WTC11 (cell line): ENCODE data around the gene SMYD3.

ENCODE experiments used
- JUN ChIP-seq: sonication (generic); formaldehyde crosslinking; IDR thresholded peaks from 2 replicates; pipeline ENCODE4 v1.8.0; 2023; ENCODE audit warnings: mild to moderate bottlenecking, missing genetic modification reagents
- NFYB ChIP-seq: sonication (generic); formaldehyde crosslinking; conservative IDR thresholded peaks from 2 replicates; pipeline ENCODE4 v1.8.0; 2022; ENCODE audit warnings: low read depth, missing genetic modification reagents
- TEAD1 ChIP-seq: sonication (generic); formaldehyde crosslinking; IDR thresholded peaks from 2 replicates; pipeline ENCODE4 v1.8.0; 2022; ENCODE audit warnings: mild to moderate bottlenecking, missing genetic modification reagents
- ZNF121 ChIP-seq: sonication (generic); formaldehyde crosslinking; IDR thresholded peaks from 2 replicates; pipeline ENCODE4 v1.8.0; 2023; ENCODE audit warnings: missing genetic modification reagents
- TF ChIP-seq, protein P1 (sequence below): fragments of 200-600 bp; IDR thresholded peaks from 2 replicates; pipeline ENCODE4 v1.8.0; 2022; ENCODE audit warnings: antibody characterized with exemption
- TF ChIP-seq, protein P2 (sequence below): sonication (generic); formaldehyde crosslinking; conservative IDR thresholded peaks from 2 replicates; pipeline ENCODE4 v1.8.1; 2022; ENCODE audit warnings: mild to moderate bottlenecking, missing genetic modification reagents
- TF ChIP-seq, protein P3 (sequence below): sonication (generic); formaldehyde crosslinking; IDR thresholded peaks from 2 replicates; pipeline ENCODE4 v1.8.0; 2022; ENCODE audit warnings: mild to moderate bottlenecking, missing genetic modification reagents

- TF ChIP-seq NFYB (no peak), TEAD1 (CRISPR knock-in tag) (no peak), ZNF121 (CRISPR knock-in tag) (no peak), JUN (CRISPR knock-in tag) (no peak)
- TF ChIP-seq, protein P1, sequence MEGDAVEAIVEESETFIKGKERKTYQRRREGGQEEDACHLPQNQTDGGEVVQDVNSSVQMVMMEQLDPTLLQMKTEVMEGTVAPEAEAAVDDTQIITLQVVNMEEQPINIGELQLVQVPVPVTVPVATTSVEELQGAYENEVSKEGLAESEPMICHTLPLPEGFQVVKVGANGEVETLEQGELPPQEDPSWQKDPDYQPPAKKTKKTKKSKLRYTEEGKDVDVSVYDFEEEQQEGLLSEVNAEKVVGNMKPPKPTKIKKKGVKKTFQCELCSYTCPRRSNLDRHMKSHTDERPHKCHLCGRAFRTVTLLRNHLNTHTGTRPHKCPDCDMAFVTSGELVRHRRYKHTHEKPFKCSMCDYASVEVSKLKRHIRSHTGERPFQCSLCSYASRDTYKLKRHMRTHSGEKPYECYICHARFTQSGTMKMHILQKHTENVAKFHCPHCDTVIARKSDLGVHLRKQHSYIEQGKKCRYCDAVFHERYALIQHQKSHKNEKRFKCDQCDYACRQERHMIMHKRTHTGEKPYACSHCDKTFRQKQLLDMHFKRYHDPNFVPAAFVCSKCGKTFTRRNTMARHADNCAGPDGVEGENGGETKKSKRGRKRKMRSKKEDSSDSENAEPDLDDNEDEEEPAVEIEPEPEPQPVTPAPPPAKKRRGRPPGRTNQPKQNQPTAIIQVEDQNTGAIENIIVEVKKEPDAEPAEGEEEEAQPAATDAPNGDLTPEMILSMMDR, result no peak
- TF ChIP-seq, protein P2, sequence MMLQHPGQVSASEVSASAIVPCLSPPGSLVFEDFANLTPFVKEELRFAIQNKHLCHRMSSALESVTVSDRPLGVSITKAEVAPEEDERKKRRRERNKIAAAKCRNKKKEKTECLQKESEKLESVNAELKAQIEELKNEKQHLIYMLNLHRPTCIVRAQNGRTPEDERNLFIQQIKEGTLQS (CRISPR knock-in tag), result no peak
- TF ChIP-seq, protein P3, sequence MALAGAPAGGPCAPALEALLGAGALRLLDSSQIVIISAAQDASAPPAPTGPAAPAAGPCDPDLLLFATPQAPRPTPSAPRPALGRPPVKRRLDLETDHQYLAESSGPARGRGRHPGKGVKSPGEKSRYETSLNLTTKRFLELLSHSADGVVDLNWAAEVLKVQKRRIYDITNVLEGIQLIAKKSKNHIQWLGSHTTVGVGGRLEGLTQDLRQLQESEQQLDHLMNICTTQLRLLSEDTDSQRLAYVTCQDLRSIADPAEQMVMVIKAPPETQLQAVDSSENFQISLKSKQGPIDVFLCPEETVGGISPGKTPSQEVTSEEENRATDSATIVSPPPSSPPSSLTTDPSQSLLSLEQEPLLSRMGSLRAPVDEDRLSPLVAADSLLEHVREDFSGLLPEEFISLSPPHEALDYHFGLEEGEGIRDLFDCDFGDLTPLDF (CRISPR knock-in tag), result no peak
These were observed 694.8 kb downstream of the SMYD3 start for GRCh38 chr1:245812278-245812677.
